SK-N-SH (cell line): ENCODE data around the gene FOXP1. TPM values are rescaled to one million over a fixed set of nuclear protein-coding genes. Genes with fewer than 3 reads are reported as not detected.

Source experiments
- CTCF ChIA-PET: fragments of 300-600, 350-600 bp; formaldehyde crosslinking; extraction: SDS; loops from one replicate; lab custom pipeline; 2021; lab: Yijun Ruan, JAX
- POLR2A ChIA-PET: fragments of 350-600 bp; sonication (Branson Sonifier 250); formaldehyde crosslinking; extraction: SDS; loops from one replicate; lab custom pipeline; 2020; ENCODE audit warnings: antibody characterized with exemption, inconsistent platforms; lab: Yijun Ruan, JAX
- DNase-seq: peaks from one replicate; pipeline ENCODE4 v3.0.0; 2012
- H2AFZ ChIP-seq: fragments of 200-600 bp; sonication (generic); 2 replicates; pipeline ENCODE4 v1.8.1; 2016; ENCODE audit warnings: antibody characterized with exemption, mild to moderate bottlenecking, low read depth
- H3F3A ChIP-seq: fragments of 200-600 bp; sonication (generic); replicated peaks from 2 replicates; pipeline ENCODE3; 2016; ENCODE audit warnings: antibody characterized with exemption, mild to moderate bottlenecking; ENCODE audit not compliant: insufficient read depth
- H3K27ac ChIP-seq, 2 experiments: fragments of 200-500 bp in 1 of 2; fragments of 200-600 bp in 1 of 2; sonication (Bioruptor generic) in 1 of 2; sonication (generic), shearing (Covaris generic) in 1 of 2; 2 replicates each; pipeline versions ENCODE4 v1.5.1 to v1.6.1; 2014 to 2016; ENCODE audit warnings: low read depth in 2 of 2, inconsistent platforms in 1 of 2, low read length in 1 of 2, mild to moderate bottlenecking in 1 of 2, mixed read lengths in 1 of 2
- H3K27me3 ChIP-seq: fragments of 200-600 bp; sonication (generic), shearing (Covaris generic); 2 replicates; pipeline ENCODE4 v1.6.1; 2016; ENCODE audit warnings: mixed run types; ENCODE audit not compliant: insufficient read depth
- H3K36me3 ChIP-seq, 2 experiments: fragments of 200-500 bp in 1 of 2; fragments of 200-600 bp in 1 of 2; sonication (Bioruptor generic) in 1 of 2; sonication (generic) in 1 of 2; replicated peaks in 1 of 2; 2 replicates each; pipeline versions ENCODE3 to v1.5.1; 2014 to 2016; ENCODE audit warnings: low read length in 1 of 2, mild to moderate bottlenecking in 1 of 2; ENCODE audit not compliant: insufficient read depth in 2 of 2, control insufficient read depth in 1 of 2
- H3K4me1 ChIP-seq, 2 experiments: fragments of 200-500 bp in 1 of 2; fragments of 200-600 bp in 1 of 2; sonication (Bioruptor generic) in 1 of 2; sonication (generic), shearing (Covaris generic) in 1 of 2; 2 replicates each; pipeline versions ENCODE4 v1.5.1 to v1.6.1; 2014 to 2016; ENCODE audit warnings: low read depth in 1 of 2, low read length in 1 of 2, mixed run types in 1 of 2; ENCODE audit not compliant: insufficient read depth in 2 of 2, control insufficient read depth in 1 of 2
- H3K4me2 ChIP-seq: fragments of 200-600 bp; sonication (generic), shearing (Covaris generic); 2 replicates; pipeline ENCODE4 v1.6.1; 2017; ENCODE audit warnings: mixed run types
- H3K4me3 ChIP-seq, 2 experiments: fragments of 200-500 bp in 1 of 2; fragments of 200-600 bp in 1 of 2; sonication (Bioruptor generic) in 1 of 2; sonication (generic), shearing (Covaris generic) in 1 of 2; 2 replicates each; pipeline versions ENCODE4 v1.5.1 to v1.8.1; 2014 to 2016; ENCODE audit warnings: low read depth in 2 of 2, inconsistent platforms in 1 of 2, low read length in 1 of 2, mild to moderate bottlenecking in 1 of 2, mixed read lengths in 1 of 2, moderate library complexity in 1 of 2
- H3K79me2 ChIP-seq: fragments of 200-600 bp; sonication (generic); 2 replicates; pipeline ENCODE4 v1.8.1; 2017; ENCODE audit warnings: mild to moderate bottlenecking; ENCODE audit not compliant: insufficient read depth
- H3K9ac ChIP-seq: fragments of 200-600 bp; sonication (generic); 2 replicates; pipeline ENCODE4 v1.6.1; 2017; ENCODE audit warnings: mixed run types
- H3K9me2 ChIP-seq: fragments of 200-600 bp; sonication (generic); 2 replicates; pipeline ENCODE4 v1.6.1; 2017; ENCODE audit warnings: mixed run types
- H3K9me3 ChIP-seq: fragments of 200-600 bp; sonication (generic); 2 replicates; pipeline ENCODE4 v1.6.1; 2017; ENCODE audit warnings: mixed run types, mild to moderate bottlenecking, moderate library complexity
- H4K20me1 ChIP-seq: fragments of 200-600 bp; sonication (generic); 2 replicates; pipeline ENCODE4 v1.6.1; 2017; ENCODE audit warnings: mild to moderate bottlenecking, mixed run types; ENCODE audit not compliant: insufficient read depth
- EP300 ChIP-seq, 2 experiments: IDR thresholded peaks; 2 replicates each; pipeline versions ENCODE4 v1.4.0 to v1.6.1; 2012; ENCODE audit warnings: borderline replicate concordance in 1 of 2, low read depth in 1 of 2, low read length in 1 of 2
- EZH2phosphoT487 ChIP-seq: fragments of 200-600 bp; sonication (generic); IDR thresholded peaks from 2 replicates; pipeline ENCODE4 v1.6.1; 2017; ENCODE audit warnings: low read depth, mixed run types, mild to moderate bottlenecking, antibody characterized with exemption, moderate library complexity, borderline replicate concordance
- GATA2 ChIP-seq: sonication (generic); formaldehyde crosslinking; IDR thresholded peaks from 2 replicates; pipeline ENCODE4 v1.5.0; 2020; ENCODE audit warnings: mild to moderate bottlenecking, missing genetic modification reagents
- MEF2A ChIP-seq: IDR thresholded peaks from 2 replicates; pipeline ENCODE4 v1.4.0; 2012; ENCODE audit warnings: low read depth, borderline replicate concordance
- MXI1 ChIP-seq: IDR thresholded peaks from 2 replicates; pipeline ENCODE4 v1.6.1; 2012; ENCODE audit warnings: mild to moderate bottlenecking, low read depth, low read length, improper control_type of control experiment
- POLR2AphosphoS5 ChIP-seq: IDR thresholded peaks from 2 replicates; pipeline ENCODE4 v1.6.1; 2012; ENCODE audit warnings: low read depth, low read length
- RAD21 ChIP-seq: IDR thresholded peaks from 2 replicates; pipeline ENCODE4 v1.6.1; 2012; ENCODE audit warnings: mild to moderate bottlenecking, low read length
- RCOR1 ChIP-seq: fragments of 150-350 bp; IDR thresholded peaks from 2 replicates; pipeline ENCODE4 v1.6.1; 2017; ENCODE audit warnings: antibody characterized with exemption, low read length
- RFX5 ChIP-seq: IDR thresholded peaks from 2 replicates; pipeline ENCODE4 v1.6.1; 2012; ENCODE audit warnings: mild to moderate bottlenecking, improper control_type of control experiment, low read length
- SIN3A ChIP-seq: IDR thresholded peaks from 2 replicates; pipeline ENCODE4 v1.6.1; 2012; ENCODE audit warnings: low read depth, mild to moderate bottlenecking, low read length, moderate library complexity, borderline replicate concordance
- TAF1 ChIP-seq: IDR thresholded peaks from 2 replicates; pipeline ENCODE4 v1.6.1; 2012; ENCODE audit warnings: low read depth, mild to moderate bottlenecking, low read length, moderate library complexity, borderline replicate concordance
- YY1 ChIP-seq: IDR thresholded peaks from 2 replicates; pipeline ENCODE4 v1.4.0; 2012; ENCODE audit warnings: low read depth, mild to moderate bottlenecking
- WGBS: methylation state at CpG from one replicate; pipeline ENCODE4 v1.1.6; 2017; ENCODE audit warnings: low lambda C conversion rate; 5-methylcytosine and 5-hydroxymethylcytosine counted together
- polyA plus RNA-seq, 3 experiments: library from polyadenylated mRNA; depleted of rRNA; stranded (reverse); fragments of >200 nt; gene quantifications; 2 replicates each; pipeline ENCODE4 v1.2.3, GENCODE V29; 2012

FOXP1 gene
- polyA plus RNA-seq, 1 of the 3 experiments (the other 2 are of a cell fraction) = 8.8 TPM

DNA sequence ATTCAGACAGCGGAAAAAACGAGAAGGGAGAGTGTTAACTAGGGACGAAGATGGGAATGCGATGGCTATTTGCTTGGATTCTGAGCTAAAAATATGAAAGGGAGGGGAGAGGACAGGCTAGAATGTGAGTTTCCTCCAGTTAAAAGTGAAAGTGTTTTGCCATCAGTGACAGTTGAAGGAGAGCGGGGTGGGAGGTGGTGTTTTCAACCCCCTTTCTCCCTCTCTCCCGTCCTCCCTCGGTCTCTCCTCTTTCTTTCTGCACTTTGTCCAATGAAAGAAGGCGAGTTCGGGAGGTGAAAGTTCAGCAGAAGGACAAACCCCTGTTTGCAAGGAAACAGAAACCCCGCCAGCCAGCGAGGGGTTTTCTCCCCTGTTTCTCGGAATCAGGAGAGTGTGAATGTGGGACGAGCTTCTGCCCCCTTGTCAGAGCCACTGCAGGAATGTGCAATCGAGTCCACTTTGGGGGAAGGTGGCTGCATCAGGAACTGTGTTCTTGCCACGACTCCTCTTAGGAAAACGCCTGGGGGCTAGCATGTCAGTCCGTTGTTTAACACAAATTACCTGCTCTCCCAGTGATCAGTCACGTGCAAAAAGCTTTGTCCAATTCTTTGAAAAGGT lies 975 bp upstream of the FOXP1 start:
- Histone ChIP-seq H3K4me2 (peak overlapping the region; percentile 77), H3K9ac (peak overlapping the region; percentile 69), H3K9me3 (no peaks in the 10 kb centered on the region; the same call in 1 of the 2 replicates)
- CTCF ChIA-PET = interaction anchor here (1.0 to 5.3 kb wide), 6 partner anchors 10 to 867 kb away, joined by 3 to 49 read pairs (median 9); no protein-coding TSS in a partner anchor
- TF ChIP-seq POLR2AphosphoS5 = peak; percentile 37; the same call in 1 of the 2 replicates
- TF ChIP-seq RAD21 = no peak
- no peak for TF ChIP-seq MXI1
- TF ChIP-seq RFX5 = no peak
- TF ChIP-seq EZH2phosphoT487 = no peak
- TF ChIP-seq YY1 = no peak
- TF ChIP-seq GATA2 = no peak
- 0 out of 2 replicates have a peak, but pooled peaks have one; percentile 42 for TF ChIP-seq TAF1
- no peak for TF ChIP-seq MEF2A
- 0 out of 2 replicates have a peak, but pooled peaks have one; percentile 13 for TF ChIP-seq RCOR1
- TF ChIP-seq EP300 (IDR thresholded peaks at IDR 0.05; ENCODE audit: borderline replicate concordance in 1 of 2, low read depth in 1 of 2, low read length in 1 of 2) = no peak
- TF ChIP-seq, all 33 proteins: peak for 3
- WGBS = 2% methylated on average over 18 of the region's 18 CpGs
- peaks cover 10 to 22% of the 10 kb centered on the region in 2 experiments; a peak in 3 of 4 replicates for H3K4me1 ChIP-seq
- H2AFZ ChIP-seq = no peak overlapping the region; the same call in 1 of the 2 replicates
- DNase-seq = peak; percentile 41
- H3K4me3 ChIP-seq = peak overlapping the region; percentile 69 to 86
- H3K36me3 ChIP-seq = no peaks in the 10 kb centered on the region
- peak overlapping the region; percentile 89 to 92 for H3K27ac ChIP-seq
- H3K79me2 ChIP-seq = peaks cover 78% of the 10 kb centered on the region
- POLR2A ChIA-PET = interaction anchor here (0.6 kb wide), 1 partner anchor 575 kb away, joined by 3 read pairs; no protein-coding TSS in a partner anchor
- H4K20me1 ChIP-seq = no peaks in the 10 kb centered on the region
- no peaks in the 10 kb centered on the region for H3K27me3 ChIP-seq
- no peaks in the 10 kb centered on the region for H3K9me2 ChIP-seq
- H3F3A ChIP-seq = peaks cover 37% of the 10 kb centered on the region

GRCh38 chr3:71582612-71583565 lies 639 bp downstream of the FOXP1 start:
- Histone ChIP-seq H4K20me1 (no peaks in the 10 kb centered on the region), H3K27me3 (no peaks in the 10 kb centered on the region), H3K4me1 (peaks cover 10 to 24% of the 10 kb centered on the region in 2 experiments; a peak in 3 of 4 replicates), H2AFZ (no peak overlapping the region), H3K27ac (peak overlapping the region; percentile 89 to 92), H3K79me2 (peaks cover 94% of the 10 kb centered on the region), H3K36me3 (peaks cover under 1 to 6% of the 10 kb centered on the region in 2 experiments), H3K9me3 (no peaks in the 10 kb centered on the region), H3K4me2 (peak overlapping the region; percentile 88), H3K9ac (peak overlapping the region; percentile 96), H3K9me2 (no peaks in the 10 kb centered on the region), H3K4me3 (peak overlapping the region; percentile 75 to 86), H3F3A (peaks cover 49% of the 10 kb centered on the region)
- peak; percentile 75 for DNase-seq
- POLR2A ChIA-PET = interaction anchor here (0.6 to 0.9 kb wide), 2 partner anchors 260 to 519 kb away, joined by 3 read pairs; no protein-coding TSS in a partner anchor
- WGBS = 2% methylated on average over 40 of the region's 84 CpGs
- CTCF ChIA-PET = interaction anchor here (0.7 to 5.3 kb wide), 11 partner anchors 10 to 1032 kb away, joined by 3 to 43 read pairs (median 4); no protein-coding TSS in a partner anchor
- TF ChIP-seq MXI1 (peak; percentile 31; the same call in 1 of the 2 replicates), SIN3A (no peak), RAD21 (peak; percentile 3; the same call in 1 of the 2 replicates)
